ENCODE measurements around the gene ZMYM2. TPM values are rescaled to one million over a fixed set of nuclear protein-coding genes. Genes with fewer than 3 reads are reported as not detected.

The ZMYM2 gene
- total and polyA plus RNA-seq, 2 donors (not counting 3 experiments of a cell fraction or from before 2014, with no cell fraction given), result 14.7 to 75.3 TPM

GRCh38 chr13:20121159-20121525, 162.6 kb downstream of the ZMYM2 start:
- no peak for TF ChIP-seq MAX (IDR thresholded peaks at IDR 0.05; ENCODE audit: insufficient read depth, insufficient read length)
- TF ChIP-seq MYC (IDR thresholded peaks at IDR 0.05; ENCODE audit: low read depth, low read length), result no peak
- no peak for TF ChIP-seq JUN (IDR thresholded peaks at IDR 0.05; ENCODE audit: borderline replicate concordance, insufficient read depth, insufficient read length, low read depth)
- no peak for TF ChIP-seq POLR2AphosphoS5 (IDR thresholded peaks at IDR 0.05; ENCODE audit: insufficient read depth, low read depth, low read length)
- no peak for TF ChIP-seq GATA2 (IDR thresholded peaks at IDR 0.05; ENCODE audit: insufficient read depth, insufficient read length, low read depth, low read length)
- TF ChIP-seq POLR2A (IDR thresholded peaks at IDR 0.05; ENCODE audit: low read depth, low read length), result no peak
- no peak for TF ChIP-seq FOS (IDR thresholded peaks at IDR 0.05; ENCODE audit: borderline replicate concordance, insufficient read depth, low read length)
- no peak for TF ChIP-seq EZH2 (IDR thresholded peaks at IDR 0.05; ENCODE audit: borderline replicate concordance, low read depth, low read length, severe bottlenecking)
- TF ChIP-seq CTCF (IDR thresholded peaks at IDR 0.05; ENCODE audit: extremely low read depth in 1 of 2, insufficient read depth in 1 of 2, low read depth in 1 of 2, low read length in 2 of 2), result no peak
- H3K27me3 ChIP-seq (ENCODE audit: control insufficient read depth in 2 of 2, insufficient read depth in 2 of 2, low read length in 2 of 2), result peaks cover 1 to 16% of the 10 kb centered on the region in 2 experiments
- no peaks in the 10 kb centered on the region for H3K36me3 ChIP-seq (ENCODE audit: control insufficient read depth in 2 of 2, extremely low read depth in 1 of 2, insufficient read depth in 2 of 2, low read length in 2 of 2)
- no peak overlapping the region for H3K27ac ChIP-seq (ENCODE audit: insufficient read depth, low read depth, low read length)
- no peaks in the 10 kb centered on the region for H3K79me2 ChIP-seq (ENCODE audit: control insufficient read depth, insufficient read depth, low read length)
- H3K4me2 ChIP-seq (ENCODE audit: insufficient read depth, low read length), result no peak overlapping the region
- DNase-seq (ENCODE audit: low read depth, low spot score) (no peak), FAIRE-seq (no peak)
- peak overlapping the region in 1 of 3 experiments; percentile 34 for H3K4me3 ChIP-seq (replicated peaks in 1 of 3; ENCODE audit: insufficient read depth in 1 of 3, low read depth in 1 of 3, low read length in 3 of 3)
- BruUV-seq (replicated peaks), result no TSS peak
- H2AFZ ChIP-seq (ENCODE audit: low read depth, low read length), result no peak overlapping the region
- no peaks in the 10 kb centered on the region for H4K20me1 ChIP-seq (replicated peaks; ENCODE audit: control insufficient read depth, extremely low read depth, insufficient read depth, low read length)
- ChIA-PET CTCF (no interaction called here), POLR2A (no interaction called here)
- dilution Hi-C loops (cut with MboI; ENCODE audit: extremely low pct_ligation_motif_present, low sequenced_read_pairs), result no loop called here
- H3K4me1 ChIP-seq (ENCODE audit: control insufficient read depth, extremely low read depth, insufficient read depth, low read length), result peaks cover 2% of the 10 kb centered on the region
- no peaks in the 10 kb centered on the region for H3K9me3 ChIP-seq (replicated peaks; ENCODE audit: control insufficient read depth, insufficient read depth, low read length)
- no peak overlapping the region for H3K9ac ChIP-seq (replicated peaks; ENCODE audit: extremely low read depth, insufficient read depth, low read length)
- H3K9me1 ChIP-seq (replicated peaks; ENCODE audit: control insufficient read depth, extremely low read depth, insufficient read depth, low read length), result no peaks in the 10 kb centered on the region
- intact Hi-C loops (cut with micrococcal nuclease), result no loop called here
